ENCODE data around the gene INTS11. TPM values are rescaled to one million over a fixed set of nuclear protein-coding genes. Genes with fewer than 3 reads are reported as not detected.
A peak's percentile ranks its signal among the peaks of the same experiment; 100 is the strongest.

The INTS11 gene
- total and polyA plus RNA-seq, 2 of the 13 experiments (the other 11 are each of a cell fraction or from before 2014, with no cell fraction given), result 52.8 to 94.8 TPM

- no peak for TF ChIP-seq ARID5B (CRISPR knock-in tag; IDR thresholded peaks at IDR 0.05)
- TF ChIP-seq MAFK (conservative IDR thresholded peaks at IDR 0.05 in 1 of 2, IDR thresholded peaks at IDR 0.05 in 1 of 2; ENCODE audit: low read length in 2 of 2), result no peak
- 0 out of 2 replicates have a peak, but pooled peaks have one; percentile 24 for TF ChIP-seq MIXL1 (CRISPR knock-in tag; IDR thresholded peaks at IDR 0.05)
- TF ChIP-seq PITX1 (CRISPR knock-in tag; IDR thresholded peaks at IDR 0.05), result peak; percentile 30; the same call in 1 of the 2 replicates
- TF ChIP-seq FIP1L1 (IDR thresholded peaks at IDR 0.05; ENCODE audit: borderline replicate concordance, insufficient read depth, low read depth, low read length), result no peak
- no peak for TF ChIP-seq HES4 (CRISPR knock-in tag; IDR thresholded peaks at IDR 0.05; ENCODE audit: borderline replicate concordance)
- no peak for TF ChIP-seq ZBTB34 (CRISPR knock-in tag; IDR thresholded peaks at IDR 0.05)
- TF ChIP-seq GMEB1 (CRISPR knock-in tag; IDR thresholded peaks at IDR 0.05; ENCODE audit: borderline replicate concordance), result no peak
- peak; percentile 66 for TF ChIP-seq PATZ1 (CRISPR knock-in tag; IDR thresholded peaks at IDR 0.05)
- peak; percentile 44; the same call in 1 of the 2 replicates for TF ChIP-seq ZFY (CRISPR knock-in tag; IDR thresholded peaks at IDR 0.05)
- TF ChIP-seq RERE (CRISPR knock-in tag; IDR thresholded peaks at IDR 0.05; ENCODE audit: low read depth), result no peak
- no peak for TF ChIP-seq ZBTB42 (CRISPR knock-in tag; IDR thresholded peaks at IDR 0.05)
Measured at GRCh38 chr1:1291548-1292441, 32.7 kb downstream of the INTS11 start (continued).
